RWPE2 (cell line): ENCODE measurements around the gene SGSM2.

Experiments used
- ATAC-seq: fragments of 200-7000 bp; cut with Tn5 transposase; 3 replicates; pipeline ENCODE4 v1.9.1; 2021; ENCODE audit warnings: low read depth
- DNase-seq: peaks from one replicate; pipeline ENCODE4 v3.0.0-alpha.2; 2020; ENCODE audit warnings: low spot score
- H3K27ac ChIP-seq: fragments of 450-650 bp; 2 replicates; pipeline ENCODE4 v1.5.1; 2017; ENCODE audit warnings: mild to moderate bottlenecking; ENCODE audit not compliant: poor library complexity, severe bottlenecking
- H3K27me3 ChIP-seq: fragments of 250-450 bp; sonication (Bioruptor Pico); 2 replicates; pipeline ENCODE4 v1.5.1; 2021; ENCODE audit warnings: mild to moderate bottlenecking, moderate library complexity; ENCODE audit not compliant: insufficient read depth, poor library complexity, severe bottlenecking
- H3K36me3 ChIP-seq: fragments of 250-450 bp; sonication (Bioruptor Pico); 2 replicates; pipeline ENCODE4 v1.5.1; 2020; ENCODE audit warnings: low read depth, mild to moderate bottlenecking, moderate library complexity
- H3K4me1 ChIP-seq: fragments of 250-450 bp; sonication (Bioruptor Pico); 2 replicates; pipeline ENCODE4 v1.5.1; 2021; ENCODE audit warnings: mild to moderate bottlenecking, moderate library complexity; ENCODE audit not compliant: insufficient read depth, poor library complexity, severe bottlenecking
- H3K4me3 ChIP-seq: fragments of 250-450 bp; sonication (Bioruptor Pico); 2 replicates; pipeline ENCODE4 v1.5.1; 2021; ENCODE audit warnings: mild to moderate bottlenecking, moderate library complexity; ENCODE audit not compliant: severe bottlenecking
- H3K9me3 ChIP-seq: fragments of 250-450 bp; sonication (Bioruptor Pico); 2 replicates; pipeline ENCODE4 v1.5.1; 2021; ENCODE audit warnings: mild to moderate bottlenecking, moderate library complexity; ENCODE audit not compliant: severe bottlenecking
- TF ChIP-seq, protein P1 (sequence below): fragments of 450-650 bp; IDR thresholded peaks from one replicate; pipeline ENCODE4 v1.5.1; 2017; ENCODE audit warnings: mild to moderate bottlenecking, moderate library complexity; ENCODE audit not compliant: poor library complexity, severe bottlenecking

The SGSM2 gene

DNA sequence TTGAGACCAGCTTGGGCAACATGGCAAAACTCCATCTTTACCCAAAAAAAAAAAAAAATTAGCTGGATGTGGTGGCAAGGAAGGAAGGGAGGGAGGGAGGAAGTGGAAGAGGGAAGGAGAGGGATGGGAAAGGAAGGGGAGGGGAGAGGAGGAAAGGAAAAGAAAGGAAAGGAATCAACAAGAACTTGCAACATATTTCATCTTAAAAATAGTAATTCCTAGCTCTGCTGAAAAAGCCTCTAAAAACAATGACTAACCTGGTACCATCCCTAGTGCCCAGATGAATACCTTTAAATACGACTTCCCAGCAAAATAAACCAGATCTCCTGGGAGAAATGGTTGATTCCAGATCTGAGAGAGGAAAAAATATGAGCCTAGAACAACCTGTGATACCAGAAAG lies 90.6 kb downstream of the SGSM2 start:
- Histone ChIP-seq H3K27ac (no peak overlapping the region), H3K27me3 (no peaks in the 10 kb centered on the region)
- no peak for DNase-seq

More for the DNA sequence above, 90.6 kb downstream of the SGSM2 start:
- peaks cover 5% of the 10 kb centered on the region; the same call in 1 of the 2 replicates for H3K36me3 ChIP-seq
- H3K4me1 ChIP-seq: peaks cover 8% of the 10 kb centered on the region
- no peak overlapping the region for H3K4me3 ChIP-seq
- TF ChIP-seq, protein P1, sequence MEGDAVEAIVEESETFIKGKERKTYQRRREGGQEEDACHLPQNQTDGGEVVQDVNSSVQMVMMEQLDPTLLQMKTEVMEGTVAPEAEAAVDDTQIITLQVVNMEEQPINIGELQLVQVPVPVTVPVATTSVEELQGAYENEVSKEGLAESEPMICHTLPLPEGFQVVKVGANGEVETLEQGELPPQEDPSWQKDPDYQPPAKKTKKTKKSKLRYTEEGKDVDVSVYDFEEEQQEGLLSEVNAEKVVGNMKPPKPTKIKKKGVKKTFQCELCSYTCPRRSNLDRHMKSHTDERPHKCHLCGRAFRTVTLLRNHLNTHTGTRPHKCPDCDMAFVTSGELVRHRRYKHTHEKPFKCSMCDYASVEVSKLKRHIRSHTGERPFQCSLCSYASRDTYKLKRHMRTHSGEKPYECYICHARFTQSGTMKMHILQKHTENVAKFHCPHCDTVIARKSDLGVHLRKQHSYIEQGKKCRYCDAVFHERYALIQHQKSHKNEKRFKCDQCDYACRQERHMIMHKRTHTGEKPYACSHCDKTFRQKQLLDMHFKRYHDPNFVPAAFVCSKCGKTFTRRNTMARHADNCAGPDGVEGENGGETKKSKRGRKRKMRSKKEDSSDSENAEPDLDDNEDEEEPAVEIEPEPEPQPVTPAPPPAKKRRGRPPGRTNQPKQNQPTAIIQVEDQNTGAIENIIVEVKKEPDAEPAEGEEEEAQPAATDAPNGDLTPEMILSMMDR: no peak
- ATAC-seq: no peak
- H3K9me3 ChIP-seq: no peaks in the 10 kb centered on the region
